ENCODE data around the gene DNAJB6. TPM values are rescaled to one million over a fixed set of nuclear protein-coding genes. Genes with fewer than 3 reads are reported as not detected.

The DNAJB6 gene
- total RNA-seq, 4 donors from 2014 or later: 152 to 230 (median 185) TPM

- Histone ChIP-seq H3K36me3 (peaks cover 54% of the 10 kb centered on the region), H3K4me1 (peaks cover 49% of the 10 kb centered on the region)
- WGBS: 90% methylated on average over 5 of the region's 5 CpGs
Observed at GRCh38 chr7:157359581-157359980, 22.8 kb downstream of the DNAJB6 start.

GRCh38 chr7:157360483-157361025, 23.8 kb downstream of the DNAJB6 start:
- Histone ChIP-seq H3K27me3 (no peaks in the 10 kb centered on the region), H3K36me3 (peaks cover 64% of the 10 kb centered on the region), H3K9me3 (no peaks in the 10 kb centered on the region), H3K4me3 (no peak overlapping the region), H3K27ac (no peak overlapping the region), H3K4me1 (peaks cover 40% of the 10 kb centered on the region)
- DNase-seq (ENCODE audit: low spot score in 2 of 2): peak in 1 of 2 donors; percentile 3
- WGBS: 68% methylated on average over 3 of the region's 3 CpGs
- no peak for TF ChIP-seq CTCF (IDR thresholded peaks at IDR 0.05)
- TF ChIP-seq EP300 (IDR thresholded peaks at IDR 0.05): no peak

More at GRCh38 chr7:157359581-157359980, 22.8 kb downstream of the DNAJB6 start:
- H3K4me3 ChIP-seq: no peak overlapping the region
- peak in 1 of 2 donors; percentile 26 for DNase-seq (ENCODE audit: low spot score in 2 of 2)
- H3K9me3 ChIP-seq: no peaks in the 10 kb centered on the region
- TF ChIP-seq POLR2AphosphoS5 (IDR thresholded peaks at IDR 0.05) (no peak), EP300 (IDR thresholded peaks at IDR 0.05) (no peak), CTCF (IDR thresholded peaks at IDR 0.05) (no peak), POLR2A (IDR thresholded peaks at IDR 0.05) (no peak)
- H3K27ac ChIP-seq: no peak overlapping the region
- H3K27me3 ChIP-seq: no peaks in the 10 kb centered on the region

- 98% methylated on average over 6 of the region's 6 CpGs for whole genome bisulfite sequencing
- peak in 1 of 2 donors; percentile 6 for DNase-seq (ENCODE audit: low spot score in 2 of 2)
- Histone ChIP-seq H3K4me3 (no peak overlapping the region), H3K27ac (no peak overlapping the region), H3K4me1 (peaks cover 30% of the 10 kb centered on the region), H3K9me3 (no peaks in the 10 kb centered on the region), H3K27me3 (no peaks in the 10 kb centered on the region), H3K36me3 (peaks cover 74% of the 10 kb centered on the region)
- TF ChIP-seq POLR2A (IDR thresholded peaks at IDR 0.05) (no peak), POLR2AphosphoS5 (IDR thresholded peaks at IDR 0.05) (no peak), CTCF (IDR thresholded peaks at IDR 0.05) (no peak), EP300 (IDR thresholded peaks at IDR 0.05) (no peak)
Observed at GRCh38 chr7:157361537-157361936, 24.7 kb downstream of the DNAJB6 start.

GRCh38 chr7:157362729-157363128, 25.9 kb downstream of the DNAJB6 start:
- Histone ChIP-seq H3K4me1 (peaks cover 20% of the 10 kb centered on the region), H3K27ac (no peak overlapping the region), H3K4me3 (no peak overlapping the region), H3K27me3 (no peaks in the 10 kb centered on the region), H3K36me3 (peaks cover 86% of the 10 kb centered on the region), H3K9me3 (no peaks in the 10 kb centered on the region)
- TF ChIP-seq CTCF (IDR thresholded peaks at IDR 0.05) (no peak), EP300 (IDR thresholded peaks at IDR 0.05) (no peak), POLR2AphosphoS5 (IDR thresholded peaks at IDR 0.05) (no peak), POLR2A (IDR thresholded peaks at IDR 0.05) (no peak)
- 84% methylated on average over 6 of the region's 6 CpGs for WGBS
- DNase-seq (ENCODE audit: low spot score in 2 of 2): peak in 1 of 2 donors; percentile 15

GRCh38 chr7:157366722-157367121, 29.9 kb downstream of the DNAJB6 start:
- H3K4me1 ChIP-seq: no peaks in the 10 kb centered on the region
- H3K36me3 ChIP-seq: peaks cover 92% of the 10 kb centered on the region
- no peak overlapping the region for H3K27ac ChIP-seq
- TF ChIP-seq POLR2AphosphoS5 (IDR thresholded peaks at IDR 0.05) (no peak), EP300 (IDR thresholded peaks at IDR 0.05) (no peak), CTCF (IDR thresholded peaks at IDR 0.05) (no peak), POLR2A (IDR thresholded peaks at IDR 0.05) (no peak)
- no peak overlapping the region for H3K4me3 ChIP-seq
- DNase-seq (ENCODE audit: low spot score in 2 of 2): no peak
- H3K27me3 ChIP-seq: no peaks in the 10 kb centered on the region
- H3K9me3 ChIP-seq: no peaks in the 10 kb centered on the region
- 94% methylated on average over 8 of the region's 8 CpGs for WGBS

All from suprapubic skin (tissue), 4 donors.